ENCODE data around the gene SLC2A1.

SLC2A1 gene

DNA sequence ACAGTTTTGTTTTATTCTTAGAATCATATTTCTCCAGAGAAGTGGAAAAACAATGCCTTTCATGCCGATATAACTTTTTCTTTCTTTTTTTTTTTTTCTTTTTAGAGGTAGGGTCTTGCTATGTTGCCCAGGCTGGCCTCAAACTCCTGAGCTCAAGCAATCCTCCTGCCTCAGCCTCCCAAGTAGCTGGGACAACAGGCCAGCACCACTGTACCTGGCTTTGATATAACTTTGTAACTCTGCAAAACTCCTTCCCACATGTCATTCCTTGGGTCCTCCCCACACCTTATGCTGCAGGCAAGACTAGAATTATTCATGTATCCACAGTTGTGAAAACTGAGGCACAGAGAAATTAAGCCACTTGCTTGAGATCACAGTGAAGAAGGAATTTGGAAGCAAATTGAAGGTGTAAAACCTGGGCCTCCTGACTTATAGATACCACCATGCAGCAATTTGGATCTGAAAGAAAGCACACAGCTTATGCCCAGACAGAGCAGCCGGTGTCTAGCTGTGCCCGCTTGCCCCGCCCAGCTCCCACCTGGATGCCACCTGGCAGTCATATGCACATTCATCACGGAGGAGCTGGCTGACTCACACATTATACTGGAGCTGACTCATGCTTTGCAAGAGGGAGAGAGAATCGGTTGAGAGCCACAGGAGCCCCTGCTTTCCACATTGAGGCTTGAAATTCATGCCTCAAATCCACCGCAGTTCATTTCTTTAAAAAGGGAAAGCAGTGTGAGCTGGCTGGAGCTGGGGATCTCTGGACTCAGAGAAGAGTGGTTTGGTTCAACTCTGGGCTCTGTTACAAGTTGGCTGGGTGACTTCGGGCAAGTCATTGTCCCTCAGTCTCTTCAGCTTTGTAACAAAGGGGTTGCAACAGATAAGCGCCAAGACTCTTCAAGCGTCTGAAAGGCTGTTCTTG is 8.3 kb upstream of the SLC2A1 start:
- Histone ChIP-seq H3K4me1 (ENCODE audit: control insufficient read depth, insufficient read depth, low read length) (peaks cover 6% of the 10 kb centered on the region; the same call in 1 of the 2 replicates), H3K36me3 (ENCODE audit: control insufficient read depth in 2 of 2, insufficient read depth in 1 of 2, low read length in 2 of 2) (no peaks in the 10 kb centered on the region), H3K9me3 (ENCODE audit: control insufficient read depth, insufficient read depth, low read depth, low read length) (no peaks in the 10 kb centered on the region), H3K27ac (ENCODE audit: extremely low read depth, low read depth, low read length) (no peak overlapping the region), H3K4me3 (ENCODE audit: low read depth, low read length) (no peak overlapping the region)
- ChIA-PET CTCF (interaction anchor here (0.7 to 1.2 kb wide), 2 partner anchors 45 to 110 kb away, joined by 3 to 5 read pairs; no protein-coding TSS in a partner anchor), POLR2A (interaction anchor here (0.7 kb wide), 2 partner anchors 8 to 19 kb away, joined by 4 read pairs; no protein-coding TSS in a partner anchor)
- no peak for TF ChIP-seq ZNF48 (tag by site-specific recombination; IDR thresholded peaks at IDR 0.05)
- TF ChIP-seq ZNF416 (tag by site-specific recombination; IDR thresholded peaks at IDR 0.05) = no peak
- TF ChIP-seq, protein P1, sequence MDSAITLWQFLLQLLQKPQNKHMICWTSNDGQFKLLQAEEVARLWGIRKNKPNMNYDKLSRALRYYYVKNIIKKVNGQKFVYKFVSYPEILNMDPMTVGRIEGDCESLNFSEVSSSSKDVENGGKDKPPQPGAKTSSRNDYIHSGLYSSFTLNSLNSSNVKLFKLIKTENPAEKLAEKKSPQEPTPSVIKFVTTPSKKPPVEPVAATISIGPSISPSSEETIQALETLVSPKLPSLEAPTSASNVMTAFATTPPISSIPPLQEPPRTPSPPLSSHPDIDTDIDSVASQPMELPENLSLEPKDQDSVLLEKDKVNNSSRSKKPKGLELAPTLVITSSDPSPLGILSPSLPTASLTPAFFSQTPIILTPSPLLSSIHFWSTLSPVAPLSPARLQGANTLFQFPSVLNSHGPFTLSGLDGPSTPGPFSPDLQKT (IDR thresholded peaks at IDR 0.05; ENCODE audit: borderline replicate concordance, low read depth, low read length) = no peak
- TF ChIP-seq ZNF660 (tag by site-specific recombination; IDR thresholded peaks at IDR 0.05) = peak; percentile 36; the same call in 1 of the 2 replicates
- TF ChIP-seq, protein P2, sequence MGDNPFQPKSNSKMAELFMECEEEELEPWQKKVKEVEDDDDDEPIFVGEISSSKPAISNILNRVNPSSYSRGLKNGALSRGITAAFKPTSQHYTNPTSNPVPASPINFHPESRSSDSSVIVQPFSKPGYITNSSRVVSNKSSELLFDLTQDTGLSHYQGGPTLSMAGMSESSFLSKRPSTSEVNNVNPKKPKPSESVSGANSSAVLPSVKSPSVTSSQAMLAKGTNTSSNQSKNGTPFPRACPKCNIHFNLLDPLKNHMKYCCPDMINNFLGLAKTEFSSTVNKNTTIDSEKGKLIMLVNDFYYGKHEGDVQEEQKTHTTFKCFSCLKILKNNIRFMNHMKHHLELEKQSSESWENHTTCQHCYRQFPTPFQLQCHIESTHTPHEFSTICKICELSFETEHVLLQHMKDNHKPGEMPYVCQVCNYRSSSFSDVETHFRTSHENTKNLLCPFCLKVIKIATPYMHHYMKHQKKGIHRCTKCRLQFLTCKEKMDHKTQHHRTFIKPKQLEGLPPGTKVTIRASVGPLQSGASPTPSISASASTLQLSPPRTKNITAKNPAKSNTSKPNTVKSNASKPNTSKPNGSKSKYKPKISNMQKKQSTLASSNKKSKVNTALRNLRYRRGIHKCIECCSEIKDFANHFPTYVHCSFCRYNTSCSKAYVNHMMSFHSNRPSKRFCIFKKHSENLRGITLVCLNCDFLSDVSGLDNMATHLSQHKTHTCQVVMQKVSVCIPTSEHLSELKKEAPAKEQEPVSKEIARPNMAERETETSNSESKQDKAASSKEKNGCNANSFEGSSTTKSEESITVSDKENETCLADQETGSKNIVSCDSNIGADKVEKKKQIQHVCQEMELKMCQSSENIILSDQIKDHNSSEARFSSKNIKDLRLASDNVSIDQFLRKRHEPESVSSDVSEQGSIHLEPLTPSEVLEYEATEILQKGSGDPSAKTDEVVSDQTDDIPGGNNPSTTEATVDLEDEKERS (tag by site-specific recombination; IDR thresholded peaks at IDR 0.05) = no peak
- TF ChIP-seq ZNF24 (tag by site-specific recombination; IDR thresholded peaks at IDR 0.05) = no peak
- TF ChIP-seq, protein P3, sequence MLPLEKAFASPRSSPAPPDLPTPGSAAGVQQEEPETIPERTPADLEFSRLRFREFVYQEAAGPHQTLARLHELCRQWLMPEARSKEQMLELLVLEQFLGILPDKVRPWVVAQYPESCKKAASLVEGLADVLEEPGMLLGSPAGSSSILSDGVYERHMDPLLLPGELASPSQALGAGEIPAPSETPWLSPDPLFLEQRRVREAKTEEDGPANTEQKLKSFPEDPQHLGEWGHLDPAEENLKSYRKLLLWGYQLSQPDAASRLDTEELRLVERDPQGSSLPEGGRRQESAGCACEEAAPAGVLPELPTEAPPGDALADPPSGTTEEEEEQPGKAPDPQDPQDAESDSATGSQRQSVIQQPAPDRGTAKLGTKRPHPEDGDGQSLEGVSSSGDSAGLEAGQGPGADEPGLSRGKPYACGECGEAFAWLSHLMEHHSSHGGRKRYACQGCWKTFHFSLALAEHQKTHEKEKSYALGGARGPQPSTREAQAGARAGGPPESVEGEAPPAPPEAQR (tag by site-specific recombination; IDR thresholded peaks at IDR 0.05) = no peak
- TF ChIP-seq ZEB2 (tag by site-specific recombination; IDR thresholded peaks at IDR 0.05) = peak; percentile 78
- TF ChIP-seq ZNF112 (tag by site-specific recombination; IDR thresholded peaks at IDR 0.05) = no peak
- TF ChIP-seq ZNF707 (tag by site-specific recombination; IDR thresholded peaks at IDR 0.05) = no peak
- TF ChIP-seq SP3 (tag by site-specific recombination; IDR thresholded peaks at IDR 0.05) = 0 out of 2 replicates have a peak, but pooled peaks have one; percentile 21
- TF ChIP-seq, protein P4, sequence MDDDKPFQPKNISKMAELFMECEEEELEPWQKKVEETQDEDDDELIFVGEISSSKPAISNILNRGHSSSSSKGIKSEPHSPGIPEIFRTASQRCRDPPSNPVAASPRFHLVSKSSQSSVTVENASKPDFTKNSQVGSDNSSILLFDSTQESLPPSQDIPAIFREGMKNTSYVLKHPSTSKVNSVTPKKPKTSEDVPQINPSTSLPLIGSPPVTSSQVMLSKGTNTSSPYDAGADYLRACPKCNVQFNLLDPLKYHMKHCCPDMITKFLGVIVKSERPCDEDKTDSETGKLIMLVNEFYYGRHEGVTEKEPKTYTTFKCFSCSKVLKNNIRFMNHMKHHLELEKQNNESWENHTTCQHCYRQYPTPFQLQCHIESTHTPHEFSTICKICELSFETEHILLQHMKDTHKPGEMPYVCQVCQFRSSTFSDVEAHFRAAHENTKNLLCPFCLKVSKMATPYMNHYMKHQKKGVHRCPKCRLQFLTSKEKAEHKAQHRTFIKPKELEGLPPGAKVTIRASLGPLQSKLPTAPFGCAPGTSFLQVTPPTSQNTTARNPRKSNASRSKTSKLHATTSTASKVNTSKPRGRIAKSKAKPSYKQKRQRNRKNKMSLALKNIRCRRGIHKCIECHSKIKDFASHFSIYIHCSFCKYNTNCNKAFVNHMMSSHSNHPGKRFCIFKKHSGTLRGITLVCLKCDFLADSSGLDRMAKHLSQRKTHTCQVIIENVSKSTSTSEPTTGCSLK (tag by site-specific recombination; IDR thresholded peaks at IDR 0.05) = no peak
- TF ChIP-seq KLF16 (tag by site-specific recombination; IDR thresholded peaks at IDR 0.05) = no peak
- TF ChIP-seq PRDM1 (tag by site-specific recombination; IDR thresholded peaks at IDR 0.05) = peak; percentile 87
- 0 out of 2 replicates have a peak, but pooled peaks have one; percentile 10 for TF ChIP-seq GLIS1 (tag by site-specific recombination; IDR thresholded peaks at IDR 0.05)
- TF ChIP-seq ZNF155 (tag by site-specific recombination; IDR thresholded peaks at IDR 0.05) = no peak
- TF ChIP-seq ZNF19 (tag by site-specific recombination; IDR thresholded peaks at IDR 0.05; ENCODE audit: low read depth) = no peak
- TF ChIP-seq, protein P5, sequence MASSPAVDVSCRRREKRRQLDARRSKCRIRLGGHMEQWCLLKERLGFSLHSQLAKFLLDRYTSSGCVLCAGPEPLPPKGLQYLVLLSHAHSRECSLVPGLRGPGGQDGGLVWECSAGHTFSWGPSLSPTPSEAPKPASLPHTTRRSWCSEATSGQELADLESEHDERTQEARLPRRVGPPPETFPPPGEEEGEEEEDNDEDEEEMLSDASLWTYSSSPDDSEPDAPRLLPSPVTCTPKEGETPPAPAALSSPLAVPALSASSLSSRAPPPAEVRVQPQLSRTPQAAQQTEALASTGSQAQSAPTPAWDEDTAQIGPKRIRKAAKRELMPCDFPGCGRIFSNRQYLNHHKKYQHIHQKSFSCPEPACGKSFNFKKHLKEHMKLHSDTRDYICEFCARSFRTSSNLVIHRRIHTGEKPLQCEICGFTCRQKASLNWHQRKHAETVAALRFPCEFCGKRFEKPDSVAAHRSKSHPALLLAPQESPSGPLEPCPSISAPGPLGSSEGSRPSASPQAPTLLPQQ (tag by site-specific recombination; IDR thresholded peaks at IDR 0.05) = 0 out of 2 replicates have a peak, but pooled peaks have one; percentile 19
- no peak for TF ChIP-seq ZNF76 (tag by site-specific recombination; IDR thresholded peaks at IDR 0.05; ENCODE audit: borderline replicate concordance, low read depth)
- TF ChIP-seq ZBTB7A (tag by site-specific recombination; IDR thresholded peaks at IDR 0.05; ENCODE audit: low read depth) = no peak
- no peak for TF ChIP-seq OVOL3 (tag by site-specific recombination; IDR thresholded peaks at IDR 0.05)
- TF ChIP-seq ZNF324 (tag by site-specific recombination; IDR thresholded peaks at IDR 0.05) = no peak
- TF ChIP-seq ZNF621 (tag by site-specific recombination; IDR thresholded peaks at IDR 0.05) = no peak
- TF ChIP-seq OSR2 (tag by site-specific recombination; IDR thresholded peaks at IDR 0.05) = no peak
- TF ChIP-seq ZXDB (tag by site-specific recombination; IDR thresholded peaks at IDR 0.05) = 0 out of 2 replicates have a peak, but pooled peaks have one; percentile 20
- TF ChIP-seq ZNF768 (tag by site-specific recombination; IDR thresholded peaks at IDR 0.05) = no peak
- TF ChIP-seq, protein P6, sequence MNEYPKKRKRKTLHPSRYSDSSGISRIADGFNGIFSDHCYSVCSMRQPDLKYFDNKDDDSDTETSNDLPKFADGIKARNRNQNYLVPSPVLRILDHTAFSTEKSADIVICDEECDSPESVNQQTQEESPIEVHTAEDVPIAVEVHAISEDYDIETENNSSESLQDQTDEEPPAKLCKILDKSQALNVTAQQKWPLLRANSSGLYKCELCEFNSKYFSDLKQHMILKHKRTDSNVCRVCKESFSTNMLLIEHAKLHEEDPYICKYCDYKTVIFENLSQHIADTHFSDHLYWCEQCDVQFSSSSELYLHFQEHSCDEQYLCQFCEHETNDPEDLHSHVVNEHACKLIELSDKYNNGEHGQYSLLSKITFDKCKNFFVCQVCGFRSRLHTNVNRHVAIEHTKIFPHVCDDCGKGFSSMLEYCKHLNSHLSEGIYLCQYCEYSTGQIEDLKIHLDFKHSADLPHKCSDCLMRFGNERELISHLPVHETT (tag by site-specific recombination; IDR thresholded peaks at IDR 0.05) = no peak
